HL-60 (cell line): ENCODE measurements around the gene USO1.

Source experiments
- DNase-seq, 2 experiments: peaks; one replicate each; pipeline ENCODE4 v3.0.0-alpha.2; 2010 to 2020; ENCODE audit warnings: low read depth in 1 of 2, low spot score in 1 of 2
- H3K27ac ChIP-seq: fragments of 250-450 bp; sonication (Bioruptor Pico); replicated peaks from 2 replicates; pipeline ENCODE4 v1.5.1; 2020; ENCODE audit warnings: mild to moderate bottlenecking, moderate library complexity
- H3K27me3 ChIP-seq: fragments of 250-450 bp; sonication (Bioruptor Pico); 2 replicates; pipeline ENCODE4 v1.5.1; 2021; ENCODE audit warnings: mild to moderate bottlenecking, moderate library complexity; ENCODE audit not compliant: insufficient read depth, poor library complexity, severe bottlenecking
- H3K4me3 ChIP-seq: replicated peaks from 2 replicates; pipeline ENCODE4 v1.5.1; 2011; ENCODE audit warnings: mild to moderate bottlenecking, control low read depth, low read length; ENCODE audit not compliant: insufficient read depth
- GABPA ChIP-seq: IDR thresholded peaks from 2 replicates; pipeline ENCODE4 v1.6.1; 2012; ENCODE audit warnings: low read depth
- POLR2AphosphoS5 ChIP-seq: IDR thresholded peaks from 2 replicates; pipeline ENCODE4 v1.6.1; 2012; ENCODE audit warnings: low read depth
- SPI1 ChIP-seq: IDR thresholded peaks from 2 replicates; pipeline ENCODE4 v1.6.1; 2012; ENCODE audit warnings: low read depth, mild to moderate bottlenecking, borderline replicate concordance
- TF ChIP-seq, protein P1 (sequence below): IDR thresholded peaks from 2 replicates; pipeline ENCODE4 v1.6.1; 2012; ENCODE audit warnings: low read depth; ENCODE audit not compliant: insufficient replicate concordance
- TF ChIP-seq, protein P2 (sequence below): IDR thresholded peaks from one replicate; pipeline ENCODE4 v1.5.1; 2011; ENCODE audit warnings: low read length, control low read depth, inconsistent platforms; ENCODE audit not compliant: insufficient read depth

The USO1 gene

DNA sequence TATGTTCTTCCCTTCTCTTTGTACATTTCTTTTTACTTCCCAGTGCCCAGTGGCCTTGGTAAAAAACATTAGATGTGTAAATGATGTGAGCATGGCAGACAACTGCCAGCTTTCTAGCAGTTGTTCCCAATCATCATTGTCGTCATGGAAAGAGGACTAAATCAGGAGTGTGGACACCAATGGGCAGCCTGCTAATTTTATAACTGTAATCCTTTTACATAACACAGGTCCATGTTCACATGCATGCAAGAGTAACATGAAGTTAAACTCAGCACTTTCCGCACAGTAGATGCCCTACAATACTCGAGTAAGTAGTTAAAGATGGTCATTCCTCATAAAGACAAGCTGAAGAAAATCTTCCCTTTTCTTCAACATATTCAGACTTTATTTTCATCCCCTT, 27.8 kb upstream of the USO1 start:
- Histone ChIP-seq H3K27ac (no peak overlapping the region), H3K4me3 (no peak overlapping the region), H3K27me3 (no peaks in the 10 kb centered on the region)
- DNase-seq = no peak
- TF ChIP-seq GABPA = no peak
- no peak for TF ChIP-seq SPI1
- TF ChIP-seq, protein P1, sequence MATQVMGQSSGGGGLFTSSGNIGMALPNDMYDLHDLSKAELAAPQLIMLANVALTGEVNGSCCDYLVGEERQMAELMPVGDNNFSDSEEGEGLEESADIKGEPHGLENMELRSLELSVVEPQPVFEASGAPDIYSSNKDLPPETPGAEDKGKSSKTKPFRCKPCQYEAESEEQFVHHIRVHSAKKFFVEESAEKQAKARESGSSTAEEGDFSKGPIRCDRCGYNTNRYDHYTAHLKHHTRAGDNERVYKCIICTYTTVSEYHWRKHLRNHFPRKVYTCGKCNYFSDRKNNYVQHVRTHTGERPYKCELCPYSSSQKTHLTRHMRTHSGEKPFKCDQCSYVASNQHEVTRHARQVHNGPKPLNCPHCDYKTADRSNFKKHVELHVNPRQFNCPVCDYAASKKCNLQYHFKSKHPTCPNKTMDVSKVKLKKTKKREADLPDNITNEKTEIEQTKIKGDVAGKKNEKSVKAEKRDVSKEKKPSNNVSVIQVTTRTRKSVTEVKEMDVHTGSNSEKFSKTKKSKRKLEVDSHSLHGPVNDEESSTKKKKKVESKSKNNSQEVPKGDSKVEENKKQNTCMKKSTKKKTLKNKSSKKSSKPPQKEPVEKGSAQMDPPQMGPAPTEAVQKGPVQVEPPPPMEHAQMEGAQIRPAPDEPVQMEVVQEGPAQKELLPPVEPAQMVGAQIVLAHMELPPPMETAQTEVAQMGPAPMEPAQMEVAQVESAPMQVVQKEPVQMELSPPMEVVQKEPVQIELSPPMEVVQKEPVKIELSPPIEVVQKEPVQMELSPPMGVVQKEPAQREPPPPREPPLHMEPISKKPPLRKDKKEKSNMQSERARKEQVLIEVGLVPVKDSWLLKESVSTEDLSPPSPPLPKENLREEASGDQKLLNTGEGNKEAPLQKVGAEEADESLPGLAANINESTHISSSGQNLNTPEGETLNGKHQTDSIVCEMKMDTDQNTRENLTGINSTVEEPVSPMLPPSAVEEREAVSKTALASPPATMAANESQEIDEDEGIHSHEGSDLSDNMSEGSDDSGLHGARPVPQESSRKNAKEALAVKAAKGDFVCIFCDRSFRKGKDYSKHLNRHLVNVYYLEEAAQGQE = no peak
- TF ChIP-seq, protein P2, sequence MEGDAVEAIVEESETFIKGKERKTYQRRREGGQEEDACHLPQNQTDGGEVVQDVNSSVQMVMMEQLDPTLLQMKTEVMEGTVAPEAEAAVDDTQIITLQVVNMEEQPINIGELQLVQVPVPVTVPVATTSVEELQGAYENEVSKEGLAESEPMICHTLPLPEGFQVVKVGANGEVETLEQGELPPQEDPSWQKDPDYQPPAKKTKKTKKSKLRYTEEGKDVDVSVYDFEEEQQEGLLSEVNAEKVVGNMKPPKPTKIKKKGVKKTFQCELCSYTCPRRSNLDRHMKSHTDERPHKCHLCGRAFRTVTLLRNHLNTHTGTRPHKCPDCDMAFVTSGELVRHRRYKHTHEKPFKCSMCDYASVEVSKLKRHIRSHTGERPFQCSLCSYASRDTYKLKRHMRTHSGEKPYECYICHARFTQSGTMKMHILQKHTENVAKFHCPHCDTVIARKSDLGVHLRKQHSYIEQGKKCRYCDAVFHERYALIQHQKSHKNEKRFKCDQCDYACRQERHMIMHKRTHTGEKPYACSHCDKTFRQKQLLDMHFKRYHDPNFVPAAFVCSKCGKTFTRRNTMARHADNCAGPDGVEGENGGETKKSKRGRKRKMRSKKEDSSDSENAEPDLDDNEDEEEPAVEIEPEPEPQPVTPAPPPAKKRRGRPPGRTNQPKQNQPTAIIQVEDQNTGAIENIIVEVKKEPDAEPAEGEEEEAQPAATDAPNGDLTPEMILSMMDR = no peak
- TF ChIP-seq POLR2AphosphoS5 = no peak

DNA sequence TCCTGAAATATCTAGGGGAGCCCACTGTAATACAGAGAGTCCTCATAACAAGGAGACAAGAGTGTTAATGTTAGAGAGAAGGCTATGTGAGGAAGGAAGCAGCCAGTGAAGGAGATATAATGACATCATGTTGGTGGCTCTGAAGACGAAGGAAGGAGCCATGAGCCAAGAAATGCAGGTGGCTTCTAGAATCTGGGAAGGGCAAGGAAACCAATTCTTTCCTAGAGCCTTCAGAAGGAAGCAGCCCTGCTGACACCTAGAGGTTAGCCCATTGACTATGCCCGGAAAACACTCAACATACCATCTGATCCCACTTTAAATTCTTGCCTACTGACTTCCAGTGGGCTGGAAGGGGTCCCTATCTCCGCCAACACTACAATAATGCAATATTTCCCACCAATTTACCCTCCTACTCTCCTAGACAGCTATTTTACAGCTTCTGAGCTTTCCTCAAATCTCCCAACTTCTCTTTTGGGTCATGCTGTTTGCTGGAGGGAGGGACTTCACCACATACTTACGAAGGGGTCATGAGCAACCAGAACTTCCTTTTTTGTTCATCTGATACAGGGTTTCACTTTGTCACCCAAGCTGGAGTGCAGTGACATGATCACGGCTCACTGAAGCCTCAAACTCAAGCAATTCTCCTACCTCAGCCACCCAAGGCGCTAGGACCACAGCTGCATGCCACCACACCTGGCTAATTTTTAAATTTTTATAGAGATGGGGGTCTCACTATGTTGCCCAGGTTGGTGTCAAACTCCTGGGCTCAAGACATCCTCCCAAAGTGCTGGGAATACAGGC, 26.0 kb upstream of the USO1 start:
- H3K4me3 ChIP-seq = no peak overlapping the region
- no peak overlapping the region; the same call in 1 of the 2 replicates for H3K27ac ChIP-seq
- peak; percentile 48; the same call in 1 of the 2 replicates for TF ChIP-seq SPI1
- TF ChIP-seq GABPA = no peak
- DNase-seq = peak; percentile 23 to 73
- no peaks in the 10 kb centered on the region for H3K27me3 ChIP-seq

DNA sequence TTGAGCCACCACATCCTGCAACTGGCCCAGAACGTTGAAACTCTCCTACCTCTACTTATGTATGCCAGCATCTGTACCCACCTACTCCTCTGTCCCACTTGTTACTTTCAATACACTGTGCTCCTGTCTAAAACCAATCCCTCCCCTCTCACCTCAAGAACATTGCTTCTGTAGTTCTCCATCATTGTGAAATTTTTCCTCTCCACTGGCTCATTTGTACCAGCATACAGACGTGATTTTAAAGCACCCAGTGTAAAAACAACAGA, 25.5 kb upstream of the USO1 start:
- H3K27me3 ChIP-seq = no peaks in the 10 kb centered on the region
- TF ChIP-seq GABPA (no peak), POLR2AphosphoS5 (no peak), SPI1 (no peak)
- TF ChIP-seq, protein P2 = no peak
- TF ChIP-seq, protein P1 = no peak
- no peak overlapping the region; the same call in 1 of the 2 replicates for H3K27ac ChIP-seq
- DNase-seq = no peak
- H3K4me3 ChIP-seq = no peak overlapping the region

DNA sequence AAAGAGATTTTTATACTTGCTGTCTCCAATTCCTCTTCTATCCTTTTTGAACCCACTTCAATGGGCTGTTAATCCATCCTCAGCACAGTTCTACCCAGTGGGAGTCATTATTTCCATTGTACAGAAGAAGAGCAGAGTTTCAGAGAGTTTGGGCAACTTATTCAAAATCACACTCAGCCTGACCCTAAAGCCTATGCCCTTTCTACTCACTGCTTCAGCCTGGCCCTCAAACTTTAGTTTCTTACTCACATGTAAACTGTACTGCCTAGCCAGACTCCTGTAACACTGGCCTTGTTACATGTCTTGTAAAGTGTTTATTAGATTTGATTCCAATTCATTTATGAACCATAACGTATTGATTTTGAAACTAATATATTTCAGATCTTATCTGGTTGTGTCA, 25.1 kb upstream of the USO1 start:
- no peak for DNase-seq
- Histone ChIP-seq H3K27ac (no peak overlapping the region), H3K27me3 (no peaks in the 10 kb centered on the region), H3K4me3 (no peak overlapping the region)
- TF ChIP-seq SPI1 = no peak
- TF ChIP-seq, protein P2 = no peak
- TF ChIP-seq GABPA = no peak
- TF ChIP-seq, protein P1 = no peak
- TF ChIP-seq POLR2AphosphoS5 = no peak
